ENCODE data around the gene TTC24.
"Not testable (repeated sequence)": the region's sequence is repeated elsewhere in the genome, so short reads cannot be mapped to it uniquely, and the experiment has no call there.

TTC24 gene

GRCh38 chr1:156586892-156587477 lies 7.5 kb downstream of the TTC24 start:
- no peak overlapping the region for H3K4me3 ChIP-seq (ENCODE audit: low read depth, low read length)
- no peak for TF ChIP-seq CTCF (IDR thresholded peaks at IDR 0.05; ENCODE audit: low read depth, low read length)

GRCh38 chr1:156587927-156588326 lies 8.4 kb downstream of the TTC24 start:
- not testable (repeated sequence) for H3K4me3 ChIP-seq (ENCODE audit: low read depth, low read length)

GRCh38 chr1:156589546-156589945 lies 10.0 kb downstream of the TTC24 start:
- TF ChIP-seq CTCF (IDR thresholded peaks at IDR 0.05; ENCODE audit: low read depth, low read length), result no peak
- no peak overlapping the region for H3K4me3 ChIP-seq (ENCODE audit: low read depth, low read length)

GRCh38 chr1:156590326-156591180 lies 11.0 kb downstream of the TTC24 start:
- no peak overlapping the region; the same call in 1 of the 2 replicates for H3K4me3 ChIP-seq (ENCODE audit: low read depth, low read length)
- TF ChIP-seq CTCF (IDR thresholded peaks at IDR 0.05; ENCODE audit: low read depth, low read length), result no peak

GRCh38 chr1:156591181-156591431 lies 11.6 kb downstream of the TTC24 start:
- no peak for TF ChIP-seq CTCF (IDR thresholded peaks at IDR 0.05; ENCODE audit: low read depth, low read length)
- peak overlapping the region; percentile 65 for H3K4me3 ChIP-seq (ENCODE audit: low read depth, low read length)

GRCh38 chr1:156591432-156592157 lies 12.1 kb downstream of the TTC24 start, which contains the start of gene NAXE:
Gene NAXE, plus strand, starts transcription at chr1:156591776. Its CDS starts 29 bp downstream, at chr1:156591805.
- no peak for TF ChIP-seq CTCF (IDR thresholded peaks at IDR 0.05; ENCODE audit: low read depth, low read length)
- peak within 1 kb of the TSS; percentile 65 for H3K4me3 ChIP-seq (ENCODE audit: low read depth, low read length)

- no peak for TF ChIP-seq CTCF (IDR thresholded peaks at IDR 0.05; ENCODE audit: low read depth, low read length)
- H3K4me3 ChIP-seq (ENCODE audit: low read depth, low read length), result peak overlapping the region; percentile 65
Observed at GRCh38 chr1:156592158-156592909, 12.8 kb downstream of the TTC24 start.

All from WI38 (cell line).